NCI-H1092 treated with DMSO at 0.1 percent for 48 hours (cell line): ENCODE data around the gene PLXNB3.
A peak's percentile ranks its signal among the peaks of the same experiment; 100 is the strongest.

Experiments
- DNase-seq: peaks from one replicate; lab custom pipeline; 2025; lab: John Stamatoyannopoulos, UW

PLXNB3 gene

DNA sequence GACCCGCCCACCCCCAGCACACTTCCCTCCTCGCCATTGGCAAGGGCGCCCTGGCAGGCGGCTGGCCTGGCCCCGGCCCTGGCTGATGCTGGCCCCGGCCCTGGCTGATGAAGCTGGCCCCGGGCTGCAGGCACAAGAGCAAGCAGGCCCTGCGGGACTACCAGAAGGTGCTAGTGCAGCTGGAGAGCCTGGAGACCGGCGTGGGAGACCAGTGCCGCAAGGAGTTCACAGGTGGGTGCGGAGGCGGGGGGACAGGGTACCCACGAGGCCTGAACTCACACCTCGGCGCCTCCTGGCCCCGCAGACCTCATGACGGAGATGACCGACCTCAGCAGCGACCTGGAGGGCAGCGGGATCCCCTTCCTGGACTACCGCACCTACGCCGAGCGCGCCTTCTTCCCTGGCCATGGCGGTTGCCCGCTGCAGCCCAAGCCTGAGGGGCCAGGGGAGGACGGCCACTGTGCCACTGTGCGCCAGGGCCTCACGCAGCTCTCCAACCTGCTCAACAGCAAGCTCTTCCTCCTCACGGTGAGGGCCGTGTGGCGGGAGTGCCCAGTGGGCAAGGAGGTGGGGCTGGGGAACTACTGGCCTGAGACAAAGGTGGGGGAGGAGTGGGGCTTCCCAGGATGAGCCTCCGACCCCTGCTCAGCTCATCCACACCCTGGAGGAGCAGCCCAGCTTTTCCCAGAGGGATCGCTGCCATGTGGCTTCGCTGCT lies 10.7 kb downstream of the PLXNB3 start:
- no peak for DNase-seq

DNA sequence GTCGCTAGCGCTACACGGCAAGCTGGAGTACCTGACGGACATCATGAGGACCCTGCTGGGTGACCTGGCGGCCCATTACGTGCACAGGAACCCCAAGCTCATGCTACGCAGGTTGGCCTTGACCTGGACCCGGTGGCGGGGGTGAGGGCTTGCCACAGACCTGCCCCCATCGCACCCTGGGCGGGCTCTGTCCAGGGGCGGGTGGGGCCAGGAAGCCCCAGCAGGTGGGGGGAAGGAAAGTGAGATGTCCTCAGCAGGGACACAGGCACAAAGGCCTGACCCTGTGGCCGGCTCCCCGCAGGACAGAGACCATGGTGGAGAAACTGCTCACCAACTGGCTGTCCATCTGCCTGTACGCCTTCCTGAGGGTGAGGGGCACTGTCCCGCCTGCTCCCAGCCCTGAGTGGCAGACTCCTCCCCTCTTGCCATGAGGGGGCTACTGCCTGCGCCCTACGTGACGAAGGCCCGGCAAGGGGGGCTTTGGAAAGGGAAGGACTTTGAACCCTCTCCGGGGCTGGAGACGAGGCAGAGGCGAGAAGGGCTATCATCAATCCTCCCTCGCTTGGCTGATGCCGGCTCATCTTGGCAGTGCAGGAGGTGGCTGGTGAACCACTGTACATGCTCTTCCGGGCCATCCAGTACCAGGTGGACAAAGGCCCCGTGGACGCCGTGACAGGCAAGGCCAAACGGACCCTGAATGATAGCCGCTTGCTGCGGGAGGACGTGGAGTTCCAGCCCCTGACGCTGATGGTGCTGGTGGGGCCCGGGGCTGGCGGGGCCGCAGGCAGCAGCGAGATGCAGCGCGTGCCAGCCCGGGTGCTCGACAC lies 11.5 kb downstream of the PLXNB3 start:
- DNase-seq: no peak

DNA sequence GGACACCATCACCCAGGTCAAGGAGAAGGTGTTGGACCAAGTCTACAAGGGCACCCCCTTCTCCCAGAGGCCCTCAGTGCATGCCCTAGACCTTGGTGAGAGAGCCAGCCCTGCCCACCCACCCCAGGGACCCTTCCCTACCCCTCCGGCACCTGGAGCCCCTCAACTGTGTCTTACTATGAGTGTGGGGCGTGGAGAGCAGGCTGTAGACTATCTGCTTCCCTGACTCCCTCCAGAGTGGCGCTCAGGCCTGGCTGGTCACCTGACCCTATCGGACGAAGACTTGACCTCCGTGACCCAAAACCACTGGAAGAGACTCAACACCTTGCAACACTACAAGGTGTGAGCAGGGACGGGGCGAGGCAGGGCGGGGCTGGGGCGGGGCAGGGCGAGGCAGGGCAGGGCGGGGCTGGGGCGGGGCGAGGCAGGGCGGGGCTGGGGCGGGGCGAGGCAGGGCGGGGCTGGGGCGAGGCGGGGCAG lies 12.1 kb downstream of the PLXNB3 start:
- no peak for DNase-seq

DNA sequence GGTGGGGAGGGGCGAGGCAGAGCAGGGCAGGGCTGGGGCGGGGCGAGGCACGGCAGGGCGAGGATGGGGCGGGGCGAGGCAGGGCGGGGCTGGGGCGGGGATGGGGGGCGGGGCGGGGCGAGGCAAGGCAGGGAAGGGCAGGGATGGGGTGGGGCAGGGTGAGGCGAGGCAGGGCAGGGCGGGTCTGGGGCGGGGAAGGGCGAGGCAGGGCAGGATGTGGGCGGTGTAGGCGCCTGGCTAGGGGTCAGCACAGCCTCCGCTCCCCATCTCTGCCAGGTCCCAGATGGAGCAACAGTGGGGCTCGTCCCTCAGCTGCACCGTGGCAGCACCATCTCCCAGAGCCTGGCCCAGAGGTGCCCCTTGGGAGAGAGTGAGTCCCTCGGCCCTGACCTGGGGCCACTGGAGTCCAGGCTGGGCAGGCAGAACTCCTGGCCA lies 12.6 kb downstream of the PLXNB3 start:
- DNase-seq: no peak

DNA sequence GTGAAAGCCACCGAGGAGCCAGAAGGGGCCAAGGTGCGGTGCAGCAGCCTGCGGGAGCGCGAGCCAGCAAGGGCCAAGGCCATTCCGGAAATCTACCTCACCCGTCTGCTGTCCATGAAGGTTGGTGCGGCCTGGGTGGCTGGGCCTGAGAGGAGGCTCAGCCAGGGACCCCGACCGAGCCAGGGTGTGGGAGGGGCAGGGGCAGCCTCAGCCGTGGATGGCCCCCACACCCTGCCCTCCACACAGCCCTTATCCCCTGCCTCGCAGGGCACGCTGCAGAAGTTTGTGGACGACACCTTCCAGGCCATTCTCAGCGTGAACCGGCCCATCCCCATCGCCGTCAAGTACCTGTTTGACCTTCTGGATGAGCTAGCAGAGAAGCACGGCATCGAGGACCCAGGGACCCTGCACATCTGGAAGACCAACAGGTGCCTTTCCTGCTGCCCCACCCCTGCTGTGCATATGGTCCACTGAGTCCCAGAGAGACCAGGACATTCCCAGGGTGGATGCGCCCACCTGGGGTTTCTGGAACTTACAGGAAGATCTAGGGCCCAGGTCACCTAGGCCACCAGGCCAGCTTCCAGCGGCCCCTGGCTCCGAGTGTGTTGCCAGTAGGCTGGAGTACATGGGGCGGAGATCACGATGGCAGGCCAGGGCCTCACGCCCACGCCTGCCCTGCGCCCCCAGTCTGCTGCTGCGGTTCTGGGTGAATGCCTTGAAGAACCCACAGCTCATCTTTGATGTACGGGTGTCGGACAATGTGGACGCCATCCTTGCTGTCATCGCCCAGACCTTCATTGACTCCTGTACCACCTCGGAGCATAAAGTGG lies 13.4 kb downstream of the PLXNB3 start:
- no peak for DNase-seq

DNA sequence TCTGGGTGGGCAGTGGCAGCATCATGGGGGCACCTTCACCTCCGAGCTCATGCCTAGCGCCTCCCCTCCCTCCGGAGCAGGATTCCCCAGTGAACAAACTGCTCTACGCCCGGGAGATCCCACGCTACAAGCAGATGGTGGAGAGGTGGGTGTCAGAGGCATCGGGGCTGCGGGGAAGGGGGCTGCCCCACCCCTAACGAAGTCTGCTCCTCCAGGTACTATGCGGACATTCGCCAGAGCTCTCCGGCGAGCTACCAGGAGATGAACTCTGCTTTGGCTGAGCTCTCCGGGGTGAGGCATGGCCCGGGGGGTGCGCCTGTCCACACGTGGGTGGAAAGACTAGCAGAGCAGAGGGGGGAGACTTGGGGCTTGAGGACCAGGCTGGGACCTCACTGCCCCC lies 14.1 kb downstream of the PLXNB3 start:
- DNase-seq: no peak

DNA sequence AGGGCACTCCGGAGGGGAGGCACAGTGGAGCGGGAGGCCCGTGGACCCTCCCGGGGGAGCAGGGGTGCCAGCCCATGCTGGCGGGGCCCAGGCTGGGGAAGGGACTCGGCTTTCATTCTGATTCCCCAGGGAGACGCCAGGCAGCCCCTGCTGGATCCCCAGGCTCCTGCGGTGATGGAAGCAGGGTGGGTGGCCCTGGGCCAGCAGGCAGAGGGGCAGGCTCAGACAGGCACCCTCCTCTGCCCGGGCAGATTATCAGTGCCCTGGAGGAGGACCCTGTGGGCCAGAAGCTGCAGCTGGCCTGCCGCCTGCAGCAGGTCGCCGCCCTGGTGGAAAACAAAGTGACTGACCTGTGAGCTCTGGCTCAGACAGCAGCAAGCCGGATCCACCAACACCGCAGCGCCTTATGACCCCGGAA lies 14.6 kb downstream of the PLXNB3 start:
- DNase-seq: no peak

DNA sequence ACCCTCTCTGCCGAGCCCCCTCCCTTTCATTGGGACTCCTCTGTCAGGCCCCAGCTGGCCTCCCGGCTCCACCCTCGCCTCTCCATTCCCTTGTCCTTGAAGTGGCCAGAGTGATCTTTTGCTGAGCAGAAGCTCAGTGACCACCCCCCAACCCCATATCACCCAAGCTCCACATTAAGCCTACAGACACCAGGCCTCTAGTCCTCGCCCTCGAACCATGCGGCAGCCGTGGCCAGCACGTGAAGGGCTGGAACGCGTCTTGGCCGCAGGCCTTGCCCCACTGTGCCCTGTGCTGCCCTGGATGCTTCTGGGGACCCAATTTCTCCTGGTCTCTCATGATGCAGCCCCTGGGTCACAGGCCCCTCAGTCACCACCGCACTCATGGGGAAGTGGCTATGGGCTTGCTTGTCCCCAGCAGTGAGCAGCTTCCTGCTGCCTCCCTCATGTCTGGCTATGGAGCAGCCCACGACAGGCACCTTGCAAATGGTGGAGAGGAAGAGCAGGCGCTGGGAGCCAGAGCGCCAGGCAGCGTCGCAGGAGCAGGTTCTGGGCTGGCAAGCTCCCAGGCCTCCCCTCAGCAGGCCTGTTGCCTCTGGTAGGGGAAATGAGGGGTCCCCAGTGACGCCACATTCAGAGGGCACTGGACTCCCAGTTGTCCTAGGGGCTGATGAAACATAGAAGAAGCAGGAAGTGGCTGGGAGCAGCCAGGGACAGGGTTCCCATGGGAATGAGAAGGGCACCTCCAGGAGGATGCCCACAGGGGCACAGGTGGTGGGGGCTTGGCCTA lies 16.0 kb downstream of the PLXNB3 start:
- DNase-seq: peak; percentile 13

DNA sequence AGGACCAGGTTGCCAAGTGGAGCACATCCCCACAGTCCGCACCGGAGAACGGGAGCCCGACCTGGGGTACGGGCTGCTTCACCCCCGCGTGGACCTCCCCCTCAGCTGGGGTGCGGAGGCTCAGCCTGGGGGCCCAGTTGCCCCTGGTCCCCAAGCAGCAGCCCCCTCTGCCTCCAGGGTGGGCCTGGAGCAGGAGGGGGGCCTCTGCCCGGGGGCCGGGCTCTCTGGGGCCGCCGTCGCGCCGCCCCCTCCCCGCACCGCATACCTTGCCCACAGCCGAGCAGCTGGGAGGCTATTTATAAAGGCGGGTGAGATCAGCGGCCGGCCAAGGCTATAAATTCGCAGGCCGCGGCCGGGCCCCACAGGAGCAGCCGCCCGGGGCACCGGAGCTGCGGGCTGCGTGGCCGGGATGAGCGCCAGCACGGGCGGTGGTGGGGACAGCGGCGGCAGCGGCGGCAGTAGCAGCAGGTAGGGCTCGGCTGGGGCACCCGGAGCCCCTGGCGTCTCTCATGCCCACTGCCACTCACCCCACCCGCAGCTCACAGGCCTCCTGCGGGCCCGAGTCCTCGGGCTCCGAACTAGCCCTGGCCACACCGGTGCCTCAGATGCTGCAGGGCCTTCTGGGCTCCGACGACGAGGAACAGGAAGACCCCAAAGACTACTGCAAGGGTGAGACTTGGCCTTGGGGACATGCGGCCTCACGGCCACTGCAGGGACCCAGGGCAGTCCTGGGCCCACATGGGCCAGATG lies 16.8 kb downstream of the PLXNB3 start, which contains the start of gene SRPK3:
Gene SRPK3, plus strand, starts transcription at position 364 of the 750 bp plus-strand sequence. Its CDS starts 46 bp downstream, at position 410.
- peak; percentile 24 for DNase-seq

DNA sequence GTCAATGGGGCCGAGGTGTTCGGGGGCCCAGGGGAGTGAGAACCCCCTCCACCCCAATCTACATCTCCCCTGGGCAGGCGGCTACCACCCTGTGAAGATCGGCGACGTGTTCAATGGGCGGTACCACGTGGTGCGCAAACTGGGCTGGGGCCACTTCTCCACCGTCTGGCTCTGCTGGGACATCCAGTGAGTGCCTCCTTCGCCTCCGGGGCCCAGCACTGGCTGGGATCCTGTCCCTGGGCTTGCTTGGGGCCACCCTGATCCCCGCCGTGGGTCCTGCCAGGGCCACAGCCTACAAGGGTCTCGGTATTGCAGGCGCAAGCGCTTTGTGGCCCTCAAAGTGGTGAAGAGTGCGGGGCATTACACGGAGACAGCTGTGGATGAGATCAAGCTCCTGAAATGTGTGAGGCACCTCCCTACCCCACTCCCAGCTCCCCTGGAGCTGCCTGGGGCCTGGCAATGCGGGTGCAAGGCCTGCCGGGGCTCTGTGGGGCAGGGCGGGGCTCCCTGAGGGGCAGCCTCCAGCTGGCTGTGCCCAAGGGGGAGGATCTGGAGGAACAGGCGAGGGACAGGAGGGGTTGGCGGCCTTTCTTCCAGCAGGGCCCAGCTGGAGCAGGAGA lies 17.5 kb downstream of the PLXNB3 start:
- DNase-seq: peak; percentile 51

DNA sequence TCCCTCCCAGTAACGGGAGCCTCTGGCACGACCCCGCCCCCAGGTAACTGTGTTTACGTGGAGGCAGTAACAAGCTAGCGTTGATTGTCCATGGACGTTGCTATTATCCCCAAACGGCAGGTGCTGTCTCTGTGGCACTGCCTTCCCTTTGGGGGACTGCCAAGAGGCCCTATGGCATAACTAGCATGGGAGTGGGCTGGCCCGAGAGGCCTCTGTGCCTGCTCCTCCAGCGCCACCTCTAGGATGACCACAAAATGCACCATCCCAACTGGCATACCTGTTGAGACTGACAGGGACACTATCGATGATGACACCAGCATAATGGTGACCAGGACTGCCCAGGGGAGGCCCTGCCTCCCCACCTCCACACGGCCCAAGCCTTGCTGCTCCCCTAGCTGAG lies 18.3 kb downstream of the PLXNB3 start:
- peak; percentile 96 for DNase-seq

DNA sequence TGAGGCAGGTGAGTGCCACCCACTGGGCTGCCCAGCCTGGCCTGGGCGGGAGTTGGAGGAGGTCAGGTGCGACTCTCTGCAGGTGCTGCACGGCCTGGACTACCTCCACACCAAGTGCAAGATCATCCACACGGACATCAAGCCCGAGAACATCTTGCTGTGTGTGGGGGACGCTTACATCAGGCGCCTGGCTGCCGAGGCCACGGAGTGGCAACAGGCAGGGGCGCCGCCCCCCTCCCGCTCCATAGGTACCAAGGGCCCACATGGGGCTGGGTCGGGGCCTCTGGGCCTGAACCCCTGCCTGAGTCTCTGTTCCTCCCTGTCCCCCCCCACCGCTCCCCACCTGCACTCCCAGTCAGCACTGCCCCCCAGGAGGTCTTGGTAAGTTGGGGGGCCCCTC lies 18.8 kb downstream of the PLXNB3 start:
- DNase-seq: no peak

DNA sequence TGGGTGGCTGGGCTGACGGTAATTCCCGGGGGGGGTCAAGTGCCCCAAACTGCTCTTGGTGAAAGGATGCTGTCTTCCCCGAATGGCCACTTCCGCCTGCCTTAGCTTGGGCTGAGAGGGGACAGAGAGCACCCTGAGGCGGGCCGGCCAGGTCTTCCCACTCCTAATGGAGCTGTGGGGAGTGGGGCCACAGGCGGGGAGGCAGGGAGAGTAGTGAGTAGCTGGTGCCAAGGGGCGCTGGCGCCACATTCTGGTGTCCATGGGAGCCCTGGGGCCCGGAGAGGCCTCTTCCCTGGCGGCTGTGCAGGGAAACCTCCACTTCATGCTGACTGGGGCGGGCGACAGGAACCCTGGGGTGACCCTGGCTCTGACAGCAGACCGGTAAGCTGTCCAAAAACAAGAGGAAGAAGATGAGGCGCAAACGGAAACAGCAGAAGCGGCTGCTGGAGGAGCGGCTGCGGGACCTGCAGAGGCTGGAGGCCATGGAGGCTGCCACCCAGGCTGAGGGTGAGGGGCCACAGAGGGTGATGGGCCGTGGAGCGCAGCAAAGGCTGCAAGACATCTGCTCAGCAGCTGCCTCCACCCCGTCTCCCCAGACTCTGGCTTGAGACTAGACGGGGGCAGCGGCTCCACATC lies 19.4 kb downstream of the PLXNB3 start:
- DNase-seq: no peak

DNA sequence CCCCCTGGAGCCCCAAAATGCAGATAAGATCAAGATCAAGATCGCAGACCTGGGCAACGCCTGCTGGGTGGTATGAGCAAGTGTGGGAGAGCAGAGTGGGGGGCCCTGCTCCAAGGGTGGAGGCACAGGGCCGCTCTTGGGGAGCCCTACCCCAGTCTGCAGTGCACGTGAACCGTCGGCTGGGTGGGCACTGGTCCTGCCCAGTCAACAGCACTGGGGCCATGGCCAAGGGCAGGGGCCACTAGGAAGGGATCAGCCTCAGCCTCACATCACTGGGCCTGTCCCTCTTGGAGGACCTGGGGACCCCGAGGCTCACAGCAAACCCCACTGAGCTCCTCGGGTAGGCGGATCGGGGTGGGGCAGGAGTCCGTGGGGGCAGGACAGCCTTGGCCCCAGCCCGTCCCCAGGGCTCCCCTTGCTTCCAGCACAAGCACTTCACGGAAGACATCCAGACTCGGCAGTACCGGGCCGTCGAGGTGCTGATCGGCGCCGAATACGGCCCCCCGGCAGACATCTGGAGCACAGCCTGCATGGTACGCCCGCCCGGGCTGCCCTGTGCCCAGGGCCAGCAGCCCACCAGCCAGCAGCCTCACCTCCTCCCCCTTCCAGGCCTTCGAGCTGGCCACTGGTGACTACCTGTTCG lies 20.4 kb downstream of the PLXNB3 start:
- DNase-seq: no peak

DNA sequence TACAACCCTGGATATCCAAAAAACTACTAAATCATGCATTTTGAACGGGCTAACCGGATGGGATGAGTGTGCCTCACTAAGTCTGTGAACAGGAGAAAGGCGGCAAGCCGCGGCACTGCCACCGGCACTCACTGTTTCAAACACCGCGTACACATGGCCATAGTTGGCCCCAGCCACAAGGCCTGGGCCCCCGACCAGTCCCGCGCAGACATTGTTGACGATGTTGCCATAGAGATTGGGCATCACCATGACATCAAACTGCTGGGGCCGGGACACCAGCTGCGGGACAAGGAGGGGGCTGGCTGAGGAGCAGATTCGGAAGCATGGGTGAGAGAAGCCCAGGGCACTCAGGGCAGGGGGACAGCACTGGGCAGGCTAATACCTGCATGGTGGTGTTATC lies 22.6 kb downstream of the PLXNB3 start:
- no peak for DNase-seq

DNA sequence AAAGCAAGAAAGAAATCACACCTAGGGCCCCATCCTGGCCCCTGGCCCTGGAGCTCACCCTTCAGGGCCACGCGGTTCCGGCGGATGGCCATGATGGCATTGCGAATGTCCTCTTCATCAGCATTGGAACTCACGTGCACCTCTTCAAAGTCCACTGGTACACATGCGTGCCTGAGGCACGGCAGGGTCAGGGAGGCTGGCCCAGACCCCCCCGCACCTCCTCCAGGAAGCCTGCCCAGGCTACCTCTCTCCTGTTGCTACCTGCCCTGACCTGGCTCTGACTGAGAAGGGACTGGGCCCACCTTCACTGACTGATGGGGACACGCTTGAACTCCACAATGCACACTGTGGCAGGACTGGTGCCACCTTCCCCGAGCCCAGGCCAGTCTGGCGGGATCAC lies 25.6 kb downstream of the PLXNB3 start:
- DNase-seq: no peak

DNA sequence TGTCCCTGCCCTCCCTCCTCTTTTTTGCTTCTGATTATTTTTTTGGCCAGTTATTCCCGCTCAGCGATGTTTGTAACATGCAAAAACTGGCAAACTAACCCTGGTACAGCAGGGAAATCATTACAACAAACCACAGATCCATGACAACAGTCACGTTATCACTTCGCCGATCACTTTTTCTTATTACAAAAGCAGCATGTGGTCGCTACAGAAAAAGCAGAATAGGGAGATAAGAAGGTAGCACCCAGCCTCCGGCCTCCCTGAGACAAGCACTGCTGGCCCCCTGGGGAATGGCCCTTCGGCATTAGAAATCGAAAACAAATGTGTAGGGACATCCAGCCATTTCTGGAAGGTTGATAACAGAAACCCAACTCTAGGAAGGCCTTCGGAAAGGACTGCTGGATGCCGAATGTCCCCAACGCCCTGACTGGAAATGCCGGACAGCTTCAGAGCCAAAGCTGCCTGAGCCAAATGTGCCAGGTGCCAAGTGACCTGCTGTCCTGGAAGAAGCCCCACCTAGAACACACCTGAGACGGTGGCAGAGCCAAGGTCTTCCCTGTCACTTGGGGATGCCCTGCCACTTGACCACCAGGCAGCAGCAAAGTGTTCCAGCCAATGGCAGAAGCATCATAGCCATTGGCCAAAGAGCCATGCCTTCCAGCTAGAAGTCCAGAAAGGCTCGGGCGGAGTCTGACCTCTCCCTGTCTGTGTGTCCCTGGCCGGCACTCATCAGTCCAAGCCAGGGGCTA lies 27.2 kb downstream of the PLXNB3 start:
- no peak for DNase-seq

DNA sequence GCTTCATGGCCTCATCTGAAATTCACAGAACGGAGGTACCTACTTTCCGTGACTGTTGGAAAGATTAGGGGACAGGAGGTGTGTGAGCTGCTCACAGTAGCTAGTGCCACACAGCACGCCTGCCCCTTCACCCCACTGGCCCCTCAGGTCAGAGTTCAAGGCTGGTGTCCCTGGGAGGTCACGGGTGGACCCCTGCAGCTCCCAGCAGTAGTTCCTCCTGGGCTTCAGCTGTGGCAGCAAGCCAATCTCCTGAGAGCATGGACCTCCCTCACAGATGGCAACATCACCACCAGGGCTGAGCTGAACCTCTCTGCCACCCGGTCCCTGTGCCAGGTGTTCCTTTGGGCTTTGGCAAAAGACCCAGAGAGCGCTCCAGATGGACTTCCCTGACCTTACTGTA lies 28.3 kb downstream of the PLXNB3 start:
- no peak for DNase-seq

DNA sequence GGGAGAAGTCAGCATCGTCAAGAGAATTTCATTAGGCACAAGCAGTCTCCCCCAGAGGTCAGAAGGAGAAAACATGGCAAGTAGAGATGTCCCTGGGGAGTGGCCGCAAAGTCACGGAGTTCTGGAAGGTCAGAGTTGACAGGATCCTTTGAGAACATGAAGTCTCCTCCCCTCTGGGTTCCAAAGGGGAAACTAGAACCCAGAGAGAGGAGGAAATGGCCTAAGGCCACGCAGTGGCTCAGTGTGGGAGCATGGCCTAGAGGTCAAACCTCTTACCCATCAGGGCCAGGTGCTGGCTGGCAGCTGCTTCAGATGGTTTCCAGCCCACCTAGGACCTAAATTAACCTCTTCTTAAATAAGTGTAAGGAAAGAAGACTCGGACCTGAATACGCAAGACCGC lies 29.2 kb downstream of the PLXNB3 start:
- no peak for DNase-seq
